NCI-H1048 (cell line): ENCODE results near the gene DNAH9.

Experiments used
- DNase-seq: peaks from one replicate; lab custom pipeline; 2025; lab: John Stamatoyannopoulos, UW

DNAH9 gene

DNA sequence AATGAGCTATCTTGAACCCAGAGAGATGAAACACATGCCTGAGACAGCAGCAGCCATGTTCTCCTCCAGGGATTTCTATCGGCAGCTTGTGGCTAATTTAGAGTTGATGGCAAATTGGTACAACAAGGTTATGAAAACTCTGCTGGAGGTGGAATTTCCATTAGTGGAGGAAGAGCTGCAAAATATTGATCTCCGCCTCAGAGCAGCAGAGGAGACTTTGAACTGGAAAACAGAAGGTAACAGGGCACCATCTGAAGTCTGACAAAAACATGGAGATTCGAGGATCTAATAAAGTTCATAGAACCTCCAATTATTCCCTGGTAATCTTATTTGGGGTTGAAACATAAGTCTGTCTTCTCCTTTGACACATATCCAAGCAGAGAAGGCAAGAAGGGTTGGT lies 52.8 kb downstream of the DNAH9 start:
- DNase-seq = no peak

DNA sequence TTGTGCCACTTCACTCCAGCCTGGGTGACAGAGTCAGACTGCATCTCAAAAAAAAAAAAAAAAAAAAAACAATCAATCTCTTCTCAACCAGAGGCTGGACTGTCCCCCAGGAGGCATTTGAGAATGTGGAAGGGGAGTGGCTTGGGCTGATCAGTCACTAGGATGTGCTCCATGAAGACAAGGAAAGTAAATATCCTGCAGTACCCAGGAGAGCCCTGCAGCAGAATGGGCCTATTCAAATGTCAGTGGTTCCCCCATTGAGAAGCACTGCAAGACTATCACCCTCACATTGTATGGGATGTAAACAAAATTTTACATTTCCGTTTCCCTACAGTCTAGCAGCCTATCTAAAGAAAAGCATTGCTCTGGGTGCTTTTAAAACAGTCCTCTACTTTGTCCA lies 70.3 kb downstream of the DNAH9 start:
- no peak for DNase-seq

DNA sequence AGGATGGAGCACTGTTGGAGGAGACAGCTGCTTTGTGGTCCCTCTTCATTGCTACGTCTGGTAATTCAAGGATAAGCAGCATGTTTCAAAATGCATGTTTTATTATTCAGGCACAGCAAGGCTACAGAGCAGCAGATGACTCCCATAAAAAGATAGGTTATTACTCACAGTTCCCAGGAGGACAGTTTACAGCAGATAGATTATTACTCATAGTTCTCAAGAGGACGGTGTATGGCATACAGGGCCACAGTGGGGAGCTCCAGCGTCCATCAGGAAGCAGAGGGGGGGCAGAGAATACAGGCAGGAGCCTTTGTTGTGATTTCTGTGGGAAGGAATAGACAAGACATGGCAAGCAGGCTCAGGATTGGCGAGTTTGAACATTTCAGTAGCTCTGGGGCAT lies 72.9 kb downstream of the DNAH9 start:
- DNase-seq = no peak

DNA sequence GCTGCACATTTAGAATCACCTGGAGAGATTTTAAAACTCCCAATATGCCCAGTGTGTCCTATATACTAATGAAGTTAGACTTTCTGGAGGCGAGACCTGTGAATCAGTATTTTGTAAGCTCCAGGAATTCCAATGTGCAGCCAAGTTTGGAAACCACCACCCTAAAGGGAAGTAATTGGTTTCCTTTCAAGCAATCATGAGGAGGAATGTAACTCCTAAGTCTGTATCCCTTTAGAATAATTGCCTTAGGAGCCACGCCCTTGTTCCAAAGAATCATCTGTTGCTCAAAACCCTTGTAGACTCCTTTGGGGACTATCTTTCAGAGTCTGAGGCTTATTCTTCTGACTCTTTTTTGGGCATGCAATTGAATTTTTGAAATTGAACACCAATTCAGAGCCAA lies 84.4 kb downstream of the DNAH9 start:
- DNase-seq = no peak

GRCh38 chr17:11690681-11691080 lies 92.4 kb downstream of the DNAH9 start:
- DNase-seq = no peak

DNA sequence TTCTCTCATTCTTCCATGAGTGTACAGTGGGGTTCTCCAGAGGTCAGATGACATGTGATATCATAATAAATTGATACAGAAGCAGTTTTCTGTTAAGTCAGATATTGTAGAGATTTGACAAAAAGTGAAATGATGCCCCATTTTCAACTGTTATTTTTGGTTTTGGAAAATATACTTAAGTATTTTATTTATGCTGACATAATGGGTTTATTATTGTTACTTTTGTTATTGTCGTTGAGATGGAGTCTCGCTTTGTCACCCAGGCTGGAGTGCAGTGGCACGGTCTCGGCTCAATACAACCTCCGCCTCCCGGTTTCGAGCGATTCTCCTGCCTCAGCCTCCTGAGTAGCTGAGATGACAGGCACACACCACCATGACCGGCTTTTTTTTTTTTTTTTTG lies 94.4 kb downstream of the DNAH9 start:
- no peak for DNase-seq

DNA sequence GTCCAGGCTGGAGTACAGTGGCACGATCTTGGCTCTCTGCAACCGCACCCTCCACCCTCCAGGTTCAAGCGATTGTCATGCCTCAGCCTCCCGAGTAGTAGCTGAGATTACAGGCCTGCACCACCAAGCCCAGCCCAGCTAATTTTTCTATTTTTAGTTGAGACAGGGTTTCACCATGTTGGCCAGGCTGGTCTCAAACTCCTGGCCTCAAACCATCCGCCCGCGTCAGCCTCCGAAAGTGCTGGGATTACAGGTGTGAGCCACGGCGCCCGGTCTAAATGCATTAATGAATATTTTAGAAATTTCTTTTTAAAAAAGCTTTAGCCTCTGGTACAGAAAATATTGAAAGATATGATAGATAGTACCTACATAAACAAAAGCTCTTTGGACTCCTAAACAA lies 95.0 kb downstream of the DNAH9 start:
- no peak for DNase-seq

- DNase-seq = no peak
Observed at GRCh38 chr17:11700668-11701067, 102.4 kb downstream of the DNAH9 start.

- no peak for DNase-seq
Observed at GRCh38 chr17:11701911-11702310, 103.6 kb downstream of the DNAH9 start.

GRCh38 chr17:11704041-11704440 lies 105.8 kb downstream of the DNAH9 start:
- DNase-seq = no peak

DNA sequence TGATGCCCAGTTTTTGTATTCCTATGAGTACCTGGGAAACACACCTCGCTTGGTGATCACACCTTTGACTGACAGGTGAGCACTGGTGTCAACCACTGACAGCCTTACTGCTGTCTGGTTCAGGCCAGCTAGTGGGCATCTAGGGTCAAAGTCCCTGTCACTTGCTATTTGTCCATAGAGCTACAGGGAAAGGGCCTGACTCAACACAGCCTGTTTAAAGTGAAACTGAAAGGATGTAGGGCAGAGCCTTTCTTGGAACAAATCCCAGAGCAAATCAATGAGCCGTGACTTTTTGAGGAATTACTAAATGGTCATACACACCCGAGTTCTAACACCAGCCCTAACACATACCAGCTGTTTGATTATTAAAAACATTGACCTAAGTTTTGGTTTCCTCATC lies 106.8 kb downstream of the DNAH9 start:
- no peak for DNase-seq

- DNase-seq = no peak
Observed at GRCh38 chr17:11707586-11707985, 109.3 kb downstream of the DNAH9 start.

- DNase-seq = no peak
Observed at GRCh38 chr17:11712456-11712855, 114.2 kb downstream of the DNAH9 start.

GRCh38 chr17:11719203-11719602 lies 120.9 kb downstream of the DNAH9 start:
- no peak for DNase-seq

- no peak for DNase-seq
Observed at GRCh38 chr17:11719856-11720255, 121.6 kb downstream of the DNAH9 start.

DNA sequence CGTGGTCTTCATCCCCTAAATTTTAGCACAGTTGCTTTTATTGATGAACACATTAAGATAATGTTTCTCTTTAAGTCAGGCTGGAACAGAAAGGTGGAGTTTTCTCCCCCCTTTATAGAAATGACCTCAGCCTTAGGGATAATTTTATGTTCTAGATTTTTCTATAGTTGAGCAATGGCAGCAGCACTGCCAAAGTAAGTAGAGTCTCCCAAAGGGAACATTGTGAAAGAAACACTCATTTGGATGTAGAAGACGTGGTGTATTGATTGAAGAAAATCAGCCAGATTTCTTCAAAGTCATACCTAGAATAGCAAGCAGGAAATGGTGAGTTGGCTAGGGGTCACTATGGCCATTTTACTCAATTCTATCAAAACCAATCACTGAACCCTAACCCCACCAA lies 122.5 kb downstream of the DNAH9 start:
- no peak for DNase-seq

DNA sequence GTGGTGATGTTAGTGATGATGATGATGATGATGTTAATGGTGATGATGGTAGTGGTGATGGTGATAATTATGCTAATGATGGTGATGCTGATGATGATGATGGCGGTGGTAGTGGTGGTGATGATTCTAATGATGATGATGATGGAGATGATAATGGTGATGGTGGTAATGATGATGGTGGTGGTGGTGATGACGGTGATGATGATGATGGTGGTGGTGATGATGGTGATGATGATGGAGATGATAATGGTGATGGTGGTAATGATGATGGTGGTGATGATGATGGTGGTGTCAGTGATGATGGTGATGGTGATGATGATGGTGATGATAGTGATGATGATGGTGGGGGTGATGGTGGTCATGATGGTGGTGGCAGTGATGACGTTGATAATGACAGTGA lies 132.5 kb downstream of the DNAH9 start:
- DNase-seq = no peak

DNA sequence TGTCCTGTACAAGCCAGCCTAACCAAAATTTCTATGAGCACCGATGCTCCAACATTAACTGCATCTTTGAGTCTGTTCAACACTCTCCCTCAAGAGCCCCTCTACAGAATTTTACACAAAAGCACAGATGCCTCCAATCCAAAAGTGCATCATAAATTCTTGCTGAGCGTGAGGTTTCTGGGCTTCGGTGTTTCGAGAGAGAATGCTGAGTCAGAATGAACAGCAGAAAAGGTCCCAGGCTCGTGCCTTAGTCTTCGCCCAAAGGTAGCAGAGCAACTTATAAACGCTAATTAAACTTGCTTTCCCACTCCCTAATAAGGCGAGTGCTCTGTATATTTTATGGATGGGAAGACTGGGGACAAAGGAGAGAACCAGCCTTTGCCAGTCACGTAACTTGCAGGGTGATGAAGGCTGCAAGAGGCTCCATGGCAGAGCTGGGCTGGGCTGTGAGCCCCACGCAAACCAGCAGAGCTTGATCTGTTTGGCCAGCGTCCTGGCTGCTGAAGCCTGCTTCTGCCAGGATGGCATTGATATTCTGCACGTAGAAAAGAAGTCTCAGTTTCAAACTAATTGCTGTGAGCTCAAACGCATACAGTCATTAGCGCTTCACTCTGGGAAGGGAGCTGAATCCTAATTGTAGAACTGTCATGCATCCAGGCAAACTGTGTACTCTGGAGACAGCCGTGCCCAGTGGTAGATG lies 138.5 kb downstream of the DNAH9 start:
- no peak for DNase-seq

DNA sequence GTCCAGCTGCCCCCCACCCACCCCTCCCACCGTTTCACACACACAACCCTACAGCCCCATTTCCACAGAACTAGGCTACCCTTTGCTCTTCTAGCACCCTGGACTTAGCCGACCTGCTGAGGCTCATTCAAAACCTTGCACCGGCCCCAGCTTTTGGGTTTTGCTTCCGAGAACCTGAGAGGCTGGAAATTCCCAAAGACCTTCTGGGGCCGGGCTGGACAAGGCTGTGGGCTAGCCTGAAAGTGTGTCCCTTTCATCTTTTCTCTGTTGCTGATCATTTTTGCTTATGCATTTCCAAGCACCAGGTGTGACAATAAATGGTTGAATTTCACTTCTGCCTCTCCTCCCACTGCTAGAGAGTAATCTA lies 139.0 kb downstream of the DNAH9 start:
- no peak for DNase-seq

- DNase-seq = no peak
Observed at GRCh38 chr17:11738151-11738550, 139.9 kb downstream of the DNAH9 start.

DNA sequence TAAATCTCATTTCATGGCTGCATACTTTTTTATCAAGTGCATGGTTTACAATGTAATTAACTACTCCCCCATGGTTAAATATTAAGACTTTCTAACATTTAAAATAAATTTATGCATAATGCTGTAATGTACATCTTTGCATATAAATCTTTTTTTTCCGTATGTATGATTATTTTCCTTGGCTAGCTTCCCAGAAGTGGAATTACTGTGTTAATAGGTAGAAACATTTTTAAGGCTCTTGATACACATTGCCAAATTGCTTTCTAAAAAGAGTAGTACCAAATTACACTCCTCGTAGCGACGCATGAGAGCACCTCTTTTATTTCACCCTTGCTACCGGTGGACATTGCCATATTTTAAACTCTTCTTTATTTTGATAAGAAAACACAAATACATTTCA lies 141.1 kb downstream of the DNAH9 start:
- no peak for DNase-seq

GRCh38 chr17:11739848-11740247 lies 141.6 kb downstream of the DNAH9 start:
- no peak for DNase-seq

DNA sequence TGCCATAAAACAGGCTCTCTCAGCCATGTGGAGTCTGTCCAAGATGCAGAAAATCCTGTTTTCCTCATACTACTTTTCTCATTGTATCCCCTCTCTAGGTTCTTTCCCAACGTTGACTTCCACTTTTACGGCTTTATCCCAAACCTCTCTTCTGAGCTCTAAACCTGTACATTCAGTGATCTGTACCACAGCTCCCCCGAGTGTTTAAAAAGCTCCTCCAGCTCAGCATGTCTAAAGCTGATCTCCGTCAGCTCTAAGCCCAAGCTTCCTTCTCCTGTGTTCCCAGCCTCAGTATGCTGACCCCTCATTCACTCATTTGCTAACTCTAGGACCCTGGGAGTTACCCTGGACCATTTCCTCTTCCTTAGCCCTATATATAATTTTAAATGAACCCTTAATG lies 144.6 kb downstream of the DNAH9 start:
- DNase-seq = no peak

- no peak for DNase-seq
Observed at GRCh38 chr17:11744696-11745095, 146.4 kb downstream of the DNAH9 start.

GRCh38 chr17:11747441-11747840 lies 149.2 kb downstream of the DNAH9 start:
- no peak for DNase-seq
